IPS DF 19.7 (cell line): ENCODE measurements around the gene NHEJ1.

Experiments
- DNase-seq: peaks from one replicate; pipeline ENCODE4 v3.0.0-alpha.2; 2013; ENCODE audit warnings: low read depth, low spot score

Gene NHEJ1

GRCh38 chr2:219167997-219168396 is 7.4 kb upstream of the NHEJ1 start:
- DNase-seq: no peak

GRCh38 chr2:219165058-219165911 is 4.7 kb upstream of the NHEJ1 start:
- DNase-seq: no peak

GRCh38 chr2:219163156-219163555 is 2.5 kb upstream of the NHEJ1 start:
- DNase-seq: no peak

- DNase-seq: no peak
Observed at GRCh38 chr2:219161097-219161496, 482 bp upstream of the NHEJ1 start.

- DNase-seq: no peak
Observed at GRCh38 chr2:219159771-219160185, 837 bp downstream of the NHEJ1 start.

GRCh38 chr2:219158586-219158985 is 2.0 kb downstream of the NHEJ1 start:
- no peak for DNase-seq

GRCh38 chr2:219158025-219158424 is 2.6 kb downstream of the NHEJ1 start:
- no peak for DNase-seq

GRCh38 chr2:219157396-219157795 is 3.2 kb downstream of the NHEJ1 start:
- DNase-seq: no peak

GRCh38 chr2:219155054-219155644 is 5.5 kb downstream of the NHEJ1 start:
- DNase-seq: no peak

- no peak for DNase-seq
Observed at GRCh38 chr2:219149667-219150066, 10.9 kb downstream of the NHEJ1 start.

GRCh38 chr2:219142329-219142728 is 18.3 kb downstream of the NHEJ1 start:
- no peak for DNase-seq

- DNase-seq: no peak
Observed at GRCh38 chr2:219140722-219141121, 19.9 kb downstream of the NHEJ1 start.

GRCh38 chr2:219133976-219134375 is 26.6 kb downstream of the NHEJ1 start:
- no peak for DNase-seq

GRCh38 chr2:219131744-219132143 is 28.9 kb downstream of the NHEJ1 start:
- no peak for DNase-seq

- DNase-seq: no peak
Observed at GRCh38 chr2:219131327-219131726, 29.3 kb downstream of the NHEJ1 start.

GRCh38 chr2:219129589-219129988 is 31.0 kb downstream of the NHEJ1 start:
- no peak for DNase-seq

- DNase-seq: no peak
Observed at GRCh38 chr2:219128396-219128795, 32.2 kb downstream of the NHEJ1 start.

- DNase-seq: no peak
Observed at GRCh38 chr2:219127037-219127635, 33.5 kb downstream of the NHEJ1 start.

GRCh38 chr2:219126555-219126954 is 34.1 kb downstream of the NHEJ1 start:
- DNase-seq: no peak

- no peak for DNase-seq
Observed at GRCh38 chr2:219125886-219126270, 34.7 kb downstream of the NHEJ1 start.

GRCh38 chr2:219125225-219125885 is 35.3 kb downstream of the NHEJ1 start:
- no peak for DNase-seq

- no peak for DNase-seq
Observed at GRCh38 chr2:219124381-219125110, 36.1 kb downstream of the NHEJ1 start.
